Central memory CD8-positive, alpha-beta T cell (primary cell): ENCODE results near the gene CRYGB.
A peak's percentile ranks its signal among the peaks of the same experiment; 100 is the strongest.

Experiments used
- ATAC-seq: fragments of 150-1000 bp; cut with Tn5 transposase; replicated peaks from 2 replicates; pipeline ENCODE4 v1.10.0; 2022; ENCODE audit warnings: mild to moderate bottlenecking, moderate FRiP score, moderate number of reproducible peaks; ENCODE audit not compliant: poor library complexity, severe bottlenecking; ENCODE audit errors: extremely low read depth
- DNase-seq, 2 donors: peaks; one replicate each; pipeline ENCODE4 v3.0.0; 2021; ENCODE audit warnings: low spot score in 2 of 2
- H3K27ac Mint-ChIP-seq: one replicate; pipeline ENCODE4 v1.8.0; 2022; ENCODE audit warnings: low read depth, mild to moderate bottlenecking, moderate library complexity, mixed read lengths
- H3K27me3 Mint-ChIP-seq: one replicate; pipeline ENCODE4 v1.8.0; 2022; ENCODE audit warnings: mixed read lengths
- H3K36me3 Mint-ChIP-seq: one replicate; pipeline ENCODE4 v1.8.0; 2022; ENCODE audit warnings: mild to moderate bottlenecking, moderate library complexity, mixed read lengths; ENCODE audit not compliant: insufficient read depth
- H3K4me1 Mint-ChIP-seq: one replicate; pipeline ENCODE4 v1.8.0; 2022; ENCODE audit warnings: mixed read lengths
- H3K4me3 Mint-ChIP-seq: one replicate; pipeline ENCODE4 v1.8.0; 2022; ENCODE audit warnings: mild to moderate bottlenecking, moderate library complexity, mixed read lengths
- H3K9me3 Mint-ChIP-seq: one replicate; pipeline ENCODE4 v1.8.0; 2022; ENCODE audit warnings: mixed read lengths

Gene CRYGB

GRCh38 chr2:208175069-208175839, 29.3 kb upstream of the CRYGB start:
- ATAC-seq (peak; percentile 87), DNase-seq (peak; percentile 23 to 28)
- Mint-ChIP-seq H3K27me3 (peaks cover 33% of the 10 kb centered on the region), H3K4me1 (no peaks in the 10 kb centered on the region), H3K4me3 (no peak overlapping the region), H3K36me3 (peaks cover 3% of the 10 kb centered on the region), H3K9me3 (no peaks in the 10 kb centered on the region), H3K27ac (no peak overlapping the region)

- H3K4me1 Mint-ChIP-seq: no peaks in the 10 kb centered on the region
- DNase-seq (no peak), ATAC-seq (no peak)
- peaks cover 3% of the 10 kb centered on the region for H3K36me3 Mint-ChIP-seq
- no peak overlapping the region for H3K4me3 Mint-ChIP-seq
- H3K27me3 Mint-ChIP-seq: peaks cover 40% of the 10 kb centered on the region
- H3K9me3 Mint-ChIP-seq: no peaks in the 10 kb centered on the region
- H3K27ac Mint-ChIP-seq: no peak overlapping the region
Measured at GRCh38 chr2:208174144-208174543, 28.2 kb upstream of the CRYGB start.

- H3K36me3 Mint-ChIP-seq: peaks cover 2% of the 10 kb centered on the region
- no peak for ATAC-seq
- no peak for DNase-seq
- no peaks in the 10 kb centered on the region for H3K4me1 Mint-ChIP-seq
- no peaks in the 10 kb centered on the region for H3K9me3 Mint-ChIP-seq
- peaks cover 40% of the 10 kb centered on the region for H3K27me3 Mint-ChIP-seq
- H3K4me3 Mint-ChIP-seq: no peak overlapping the region
- H3K27ac Mint-ChIP-seq: no peak overlapping the region
Measured at GRCh38 chr2:208172125-208172524, 26.2 kb upstream of the CRYGB start.

DNA sequence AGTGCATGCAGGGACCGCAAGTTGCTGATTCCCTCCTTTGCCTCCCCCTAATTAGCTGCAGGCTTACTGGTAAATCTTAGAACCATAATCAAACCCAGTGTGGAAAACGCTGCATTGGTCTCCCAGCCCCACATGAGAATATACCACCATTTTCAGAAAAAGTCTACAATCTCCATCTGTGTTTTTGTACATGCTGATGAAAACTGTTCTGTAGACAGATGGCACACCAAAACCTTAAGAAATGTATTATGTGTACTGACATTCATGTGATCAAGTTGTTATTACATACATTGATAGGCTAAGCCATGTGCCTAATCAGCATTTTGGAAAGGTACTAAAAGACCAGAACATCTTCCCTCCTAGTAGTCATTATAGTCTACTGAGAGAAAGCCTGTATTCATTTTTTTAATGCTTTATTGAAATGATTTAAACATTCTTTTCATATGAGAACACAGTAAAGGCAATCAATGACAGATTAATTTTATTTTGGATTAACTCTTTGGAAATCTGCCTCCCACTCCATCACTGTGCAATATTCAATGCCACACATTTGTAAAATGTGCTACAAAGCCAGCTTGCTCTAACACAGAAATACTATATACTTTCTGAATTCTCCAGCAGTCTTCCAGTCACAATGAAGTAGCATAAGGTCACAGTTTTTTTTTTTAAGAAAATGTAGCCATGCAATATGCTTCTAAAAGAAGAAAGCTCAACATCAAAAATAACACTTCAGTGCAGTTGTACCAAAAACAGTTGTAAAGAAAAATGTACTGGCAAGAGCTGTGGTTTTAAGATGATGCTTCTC, 19.2 kb upstream of the CRYGB start:
- ATAC-seq (no peak), DNase-seq (no peak)
- no peak overlapping the region for H3K4me3 Mint-ChIP-seq
- H3K36me3 Mint-ChIP-seq: peaks cover 1% of the 10 kb centered on the region
- H3K4me1 Mint-ChIP-seq: no peaks in the 10 kb centered on the region
- peaks cover 27% of the 10 kb centered on the region for H3K27me3 Mint-ChIP-seq
- no peak overlapping the region for H3K27ac Mint-ChIP-seq
- no peaks in the 10 kb centered on the region for H3K9me3 Mint-ChIP-seq

DNA sequence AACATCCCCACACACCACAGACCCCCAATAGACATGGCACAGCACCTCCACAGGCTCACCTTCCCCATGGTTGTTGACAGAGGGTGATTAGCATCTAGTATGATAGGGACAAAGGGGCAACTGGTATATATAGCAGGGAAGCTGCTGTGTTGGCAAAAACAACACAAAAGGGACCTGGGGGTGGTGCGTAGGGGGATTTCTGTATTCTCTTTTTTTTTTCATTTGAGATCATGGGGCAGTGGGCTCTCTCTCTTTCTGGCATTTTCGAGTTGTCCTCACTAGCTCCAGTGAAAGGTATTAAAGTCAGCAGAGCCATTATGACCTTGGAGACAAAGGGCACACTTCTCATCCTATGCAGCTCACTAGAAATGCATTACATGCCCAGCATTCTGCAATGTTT, 17.5 kb upstream of the CRYGB start, which contains the start of gene CRYGA:
CRYGA (minus strand) TSS at position 101 of the 400 bp plus-strand sequence; CDS start at position 68, 33 bp downstream.
- no peak for ATAC-seq
- Mint-ChIP-seq H3K36me3 (no peaks in the 10 kb centered on the region), H3K9me3 (no peaks in the 10 kb centered on the region), H3K4me3 (no peak within 1 kb of the TSS), H3K27ac (no peak within 1 kb of the TSS), H3K27me3 (peaks cover 21% of the 10 kb centered on the region), H3K4me1 (no peaks in the 10 kb centered on the region)
- no peak for DNase-seq

DNA sequence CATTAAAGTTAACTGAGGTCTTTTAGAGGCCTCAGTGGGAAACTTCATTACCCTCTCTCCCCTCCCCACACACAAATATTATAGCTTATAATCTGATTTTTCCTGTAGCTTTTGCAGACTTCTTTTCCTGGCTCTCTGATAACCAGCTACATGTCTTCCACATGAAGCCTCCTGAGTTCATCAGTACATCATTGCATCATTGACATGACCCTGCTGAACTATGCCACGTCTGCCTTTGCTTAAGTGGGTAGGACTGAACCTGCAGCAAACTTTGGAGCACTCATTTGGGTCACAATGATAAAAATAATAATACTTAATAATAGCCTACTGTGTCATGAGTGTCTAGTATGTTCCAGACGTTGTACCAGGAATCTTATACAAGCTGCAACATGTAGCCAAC, 10.5 kb upstream of the CRYGB start:
- Mint-ChIP-seq H3K27me3 (no peaks in the 10 kb centered on the region), H3K36me3 (no peaks in the 10 kb centered on the region), H3K4me1 (no peaks in the 10 kb centered on the region), H3K27ac (no peak overlapping the region), H3K9me3 (no peaks in the 10 kb centered on the region), H3K4me3 (no peak overlapping the region)
- ATAC-seq (no peak), DNase-seq (no peak)

DNA sequence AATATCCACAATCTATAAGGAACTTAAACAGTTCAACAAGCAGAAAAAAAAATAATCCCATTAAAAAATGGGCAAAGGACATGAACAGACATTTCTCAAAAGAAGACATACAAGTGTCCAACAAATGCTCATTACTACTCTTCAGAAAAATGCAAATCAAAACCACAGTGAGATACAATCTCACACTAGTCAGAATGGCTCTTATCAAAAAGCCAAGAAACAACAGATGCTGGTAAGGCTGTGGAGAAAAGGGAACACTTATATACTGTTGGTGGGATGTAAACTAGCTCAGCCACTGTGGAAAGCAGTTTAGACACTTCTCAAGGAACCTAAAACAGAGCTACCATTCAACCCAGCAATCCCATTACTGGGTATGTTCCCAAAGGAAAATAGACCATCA, 7.2 kb upstream of the CRYGB start:
- Mint-ChIP-seq H3K4me3 (no peak overlapping the region), H3K9me3 (no peaks in the 10 kb centered on the region), H3K4me1 (no peaks in the 10 kb centered on the region), H3K36me3 (peaks cover 2% of the 10 kb centered on the region), H3K27me3 (peaks cover 10% of the 10 kb centered on the region), H3K27ac (no peak overlapping the region)
- ATAC-seq: no peak
- DNase-seq: no peak

DNA sequence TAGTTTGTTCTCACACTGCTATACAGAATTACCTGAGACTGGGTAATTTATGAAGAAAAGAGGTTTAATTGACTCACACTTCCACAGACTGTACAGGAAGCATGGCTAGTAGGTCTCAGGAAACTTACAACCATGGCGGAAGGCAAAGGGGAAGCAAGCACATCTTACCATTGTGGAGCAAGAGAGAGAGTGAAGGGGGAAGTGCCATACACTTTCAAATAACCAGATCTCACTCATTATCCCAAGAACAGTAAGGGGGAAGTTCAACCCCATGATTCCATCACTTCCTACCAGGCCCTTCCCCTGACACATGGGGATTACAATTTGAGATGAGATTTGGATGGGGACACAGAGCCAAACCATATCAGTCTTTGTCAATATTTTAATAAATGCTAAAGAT, 5.0 kb upstream of the CRYGB start:
- Mint-ChIP-seq H3K9me3 (no peaks in the 10 kb centered on the region), H3K4me3 (no peak overlapping the region), H3K27ac (no peak overlapping the region), H3K36me3 (peaks cover 2% of the 10 kb centered on the region), H3K4me1 (no peaks in the 10 kb centered on the region), H3K27me3 (peaks cover 10% of the 10 kb centered on the region)
- ATAC-seq (no peak), DNase-seq (no peak)

- DNase-seq: no peak
Measured at GRCh38 chr2:208150094-208150493, 4.1 kb upstream of the CRYGB start.

DNA sequence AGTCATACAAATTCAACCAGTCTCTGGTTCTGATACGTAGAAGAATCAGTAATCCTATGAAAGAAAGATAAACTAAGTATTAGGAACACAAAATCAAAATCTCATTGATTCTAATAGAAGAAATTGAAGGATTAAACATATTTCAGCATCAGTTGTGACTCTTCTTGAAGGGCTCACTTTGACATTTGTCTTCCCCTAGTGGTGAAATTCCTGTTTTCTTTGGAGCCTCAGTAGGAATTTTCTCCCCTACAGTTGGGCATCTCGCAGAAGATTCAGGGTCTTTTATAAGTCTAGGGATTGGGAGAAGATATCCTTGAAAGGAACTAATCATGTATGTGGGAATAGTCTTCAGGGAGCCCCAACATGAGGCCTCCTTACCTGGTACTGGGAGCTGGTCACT, 2.8 kb upstream of the CRYGB start:
- Mint-ChIP-seq H3K36me3 (peaks cover 2% of the 10 kb centered on the region), H3K4me3 (no peak overlapping the region), H3K27ac (no peak overlapping the region), H3K9me3 (no peaks in the 10 kb centered on the region), H3K27me3 (peaks cover 10% of the 10 kb centered on the region), H3K4me1 (no peaks in the 10 kb centered on the region)
- ATAC-seq (no peak), DNase-seq (no peak)

More at GRCh38 chr2:208150094-208150493, 4.1 kb upstream of the CRYGB start:
- H3K36me3 Mint-ChIP-seq: peaks cover 2% of the 10 kb centered on the region
- no peak for ATAC-seq
- H3K27me3 Mint-ChIP-seq: peaks cover 10% of the 10 kb centered on the region
- no peaks in the 10 kb centered on the region for H3K9me3 Mint-ChIP-seq
- H3K4me1 Mint-ChIP-seq: no peaks in the 10 kb centered on the region
- no peak overlapping the region for H3K27ac Mint-ChIP-seq
- no peak overlapping the region for H3K4me3 Mint-ChIP-seq

GRCh38 chr2:208147759-208148158, 1.8 kb upstream of the CRYGB start:
- Mint-ChIP-seq H3K36me3 (peaks cover 2% of the 10 kb centered on the region), H3K27me3 (peaks cover 10% of the 10 kb centered on the region), H3K4me3 (no peak overlapping the region), H3K4me1 (no peaks in the 10 kb centered on the region), H3K27ac (no peak overlapping the region), H3K9me3 (no peaks in the 10 kb centered on the region)
- DNase-seq: no peak
- no peak for ATAC-seq

DNA sequence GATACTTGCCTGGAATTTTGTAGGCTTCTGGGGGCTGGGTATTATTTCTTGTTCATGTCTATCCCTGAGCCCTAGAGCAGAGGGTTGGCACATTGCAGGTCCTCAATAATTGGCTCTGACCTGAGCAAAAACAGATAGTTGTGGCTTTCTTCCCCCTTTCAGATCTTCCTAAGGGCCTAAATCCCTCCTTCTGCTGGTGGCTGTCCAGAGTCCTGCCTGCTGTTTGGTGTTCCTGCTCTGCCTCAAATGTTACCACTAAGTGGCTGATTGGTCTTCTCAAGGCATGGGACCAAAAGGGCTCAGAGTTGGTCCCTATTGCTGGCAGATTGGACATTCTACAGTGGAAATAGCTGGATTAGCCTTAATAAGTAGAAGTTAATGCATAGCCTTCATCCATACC, 1.1 kb upstream of the CRYGB start:
- no peak overlapping the region for H3K27ac Mint-ChIP-seq
- peaks cover 2% of the 10 kb centered on the region for H3K36me3 Mint-ChIP-seq
- H3K27me3 Mint-ChIP-seq: peaks cover 10% of the 10 kb centered on the region
- ATAC-seq (no peak), DNase-seq (no peak)
- H3K4me1 Mint-ChIP-seq: no peaks in the 10 kb centered on the region
- H3K9me3 Mint-ChIP-seq: no peaks in the 10 kb centered on the region
- H3K4me3 Mint-ChIP-seq: no peak overlapping the region
